ENCODE data around the gene KRTAP3-3.

KRTAP3-3 gene

GRCh38 chr17:40997361-40997760 lies 3.4 kb upstream of the KRTAP3-3 start:
- TF ChIP-seq JUND (IDR thresholded peaks at IDR 0.05; ENCODE audit: low read depth): no peak
- no peak for DNase-seq (ENCODE audit: low read depth in 1 of 2, low spot score in 1 of 2)
- in situ Hi-C loops (cut with HindIII; ENCODE audit: low pct_unique_long_range_greater_than_20kb, low sequenced_read_pairs): no loop called here

- DNase-seq (ENCODE audit: low read depth in 1 of 2, low spot score in 1 of 2): no peak
- TF ChIP-seq JUND (IDR thresholded peaks at IDR 0.05; ENCODE audit: low read depth): no peak
- in situ Hi-C loops (cut with HindIII; ENCODE audit: low pct_unique_long_range_greater_than_20kb, low sequenced_read_pairs): no loop called here
Observed at GRCh38 chr17:40996829-40997228, 2.9 kb upstream of the KRTAP3-3 start.

GRCh38 chr17:40995116-40995515 lies 1.2 kb upstream of the KRTAP3-3 start:
- in situ Hi-C loops (cut with HindIII; ENCODE audit: low pct_unique_long_range_greater_than_20kb, low sequenced_read_pairs): no loop called here
- no peak for DNase-seq (ENCODE audit: low read depth in 1 of 2, low spot score in 1 of 2)

GRCh38 chr17:40993084-40993483 lies 880 bp downstream of the KRTAP3-3 start:
- TF ChIP-seq JUND (IDR thresholded peaks at IDR 0.05; ENCODE audit: low read depth): no peak
- in situ Hi-C loops (cut with HindIII; ENCODE audit: low pct_unique_long_range_greater_than_20kb, low sequenced_read_pairs): no loop called here
- no peak for DNase-seq (ENCODE audit: low read depth in 1 of 2, low spot score in 1 of 2)

More at GRCh38 chr17:40995116-40995515, 1.2 kb upstream of the KRTAP3-3 start:
- no peak for TF ChIP-seq JUND (IDR thresholded peaks at IDR 0.05; ENCODE audit: low read depth)

- in situ Hi-C loops (cut with HindIII; ENCODE audit: low pct_unique_long_range_greater_than_20kb, low sequenced_read_pairs): no loop called here
- TF ChIP-seq JUND (IDR thresholded peaks at IDR 0.05; ENCODE audit: low read depth): no peak
- DNase-seq (ENCODE audit: low read depth in 1 of 2, low spot score in 1 of 2): no peak
Observed at GRCh38 chr17:40992666-40993065, 1.3 kb downstream of the KRTAP3-3 start.

- peak in 1 of 2 experiments; percentile 60 for DNase-seq (ENCODE audit: low read depth in 1 of 2, low spot score in 1 of 2)
- in situ Hi-C loops (cut with HindIII; ENCODE audit: low pct_unique_long_range_greater_than_20kb, low sequenced_read_pairs): no loop called here
- TF ChIP-seq JUND (IDR thresholded peaks at IDR 0.05; ENCODE audit: low read depth): no peak
Observed at GRCh38 chr17:40986920-40987319, 7.0 kb downstream of the KRTAP3-3 start.

GRCh38 chr17:40984226-40984625 lies 9.7 kb downstream of the KRTAP3-3 start, which contains the start of gene KRT40:
Gene KRT40 (minus strand): TSS chr17:40984326. CDS start chr17:40984273, 53 bp downstream.
- no peak for DNase-seq (ENCODE audit: low read depth in 1 of 2, low spot score in 1 of 2)
- TF ChIP-seq JUND (IDR thresholded peaks at IDR 0.05; ENCODE audit: low read depth): no peak
- in situ Hi-C loops (cut with HindIII; ENCODE audit: low pct_unique_long_range_greater_than_20kb, low sequenced_read_pairs): no loop called here

- DNase-seq (ENCODE audit: low read depth in 1 of 2, low spot score in 1 of 2): no peak
- TF ChIP-seq JUND (IDR thresholded peaks at IDR 0.05; ENCODE audit: low read depth): no peak
- in situ Hi-C loops (cut with HindIII; ENCODE audit: low pct_unique_long_range_greater_than_20kb, low sequenced_read_pairs): no loop called here
Observed at GRCh38 chr17:40981115-40981514, 12.8 kb downstream of the KRTAP3-3 start.

- in situ Hi-C loops (cut with HindIII; ENCODE audit: low pct_unique_long_range_greater_than_20kb, low sequenced_read_pairs): no loop called here
- no peak for DNase-seq (ENCODE audit: low read depth in 1 of 2, low spot score in 1 of 2)
Observed at GRCh38 chr17:40980596-40980995, 13.4 kb downstream of the KRTAP3-3 start.

GRCh38 chr17:40980117-40980516 lies 13.8 kb downstream of the KRTAP3-3 start:
- no peak for TF ChIP-seq JUND (IDR thresholded peaks at IDR 0.05; ENCODE audit: low read depth)
- no peak for DNase-seq (ENCODE audit: low read depth in 1 of 2, low spot score in 1 of 2)

More at GRCh38 chr17:40980596-40980995, 13.4 kb downstream of the KRTAP3-3 start:
- TF ChIP-seq JUND (IDR thresholded peaks at IDR 0.05; ENCODE audit: low read depth): no peak

GRCh38 chr17:40978575-40979151 lies 15.3 kb downstream of the KRTAP3-3 start:
- TF ChIP-seq JUND (IDR thresholded peaks at IDR 0.05; ENCODE audit: low read depth): no peak
- no peak for DNase-seq (ENCODE audit: low read depth in 1 of 2, low spot score in 1 of 2)
- in situ Hi-C loops (cut with HindIII; ENCODE audit: low pct_unique_long_range_greater_than_20kb, low sequenced_read_pairs): no loop called here

More at GRCh38 chr17:40980117-40980516, 13.8 kb downstream of the KRTAP3-3 start:
- in situ Hi-C loops (cut with HindIII; ENCODE audit: low pct_unique_long_range_greater_than_20kb, low sequenced_read_pairs): no loop called here

GRCh38 chr17:40975516-40975915 lies 18.4 kb downstream of the KRTAP3-3 start:
- DNase-seq (ENCODE audit: low read depth in 1 of 2, low spot score in 1 of 2): no peak
- no peak for TF ChIP-seq JUND (IDR thresholded peaks at IDR 0.05; ENCODE audit: low read depth)
- in situ Hi-C loops (cut with HindIII; ENCODE audit: low pct_unique_long_range_greater_than_20kb, low sequenced_read_pairs): no loop called here

- no peak for TF ChIP-seq JUND (IDR thresholded peaks at IDR 0.05; ENCODE audit: low read depth)
- DNase-seq (ENCODE audit: low read depth in 1 of 2, low spot score in 1 of 2): no peak
- in situ Hi-C loops (cut with HindIII; ENCODE audit: low pct_unique_long_range_greater_than_20kb, low sequenced_read_pairs): no loop called here
Observed at GRCh38 chr17:40974366-40974765, 19.6 kb downstream of the KRTAP3-3 start.

GRCh38 chr17:40967582-40967981 lies 26.4 kb downstream of the KRTAP3-3 start:
- in situ Hi-C loops (cut with HindIII; ENCODE audit: low pct_unique_long_range_greater_than_20kb, low sequenced_read_pairs): no loop called here
- no peak for TF ChIP-seq JUND (IDR thresholded peaks at IDR 0.05; ENCODE audit: low read depth)

More at GRCh38 chr17:40967582-40967981, 26.4 kb downstream of the KRTAP3-3 start:
- DNase-seq (ENCODE audit: low read depth in 1 of 2, low spot score in 1 of 2): no peak

Data from T47D (cell line).